ENCODE measurements around the gene DNAH7. TPM values are rescaled to one million over a fixed set of nuclear protein-coding genes. Genes with fewer than 3 reads are reported as not detected.
"Not testable (repeated sequence)": the region's sequence is repeated elsewhere in the genome, so short reads cannot be mapped to it uniquely, and the experiment has no call there.

DNAH7 gene
- total RNA-seq = 2.5 TPM

- DNase-seq (ENCODE audit: low spot score) (peak; percentile 95), ATAC-seq (peak; percentile 98)
- intact Hi-C loops (cut with DNase I) = no loop called here
These were observed at the start of gene DNAH7 for GRCh38 chr2:196068271-196069209. Gene DNAH7 (minus strand): TSS chr2:196068837. CDS start chr2:196068711, 126 bp downstream.

- ATAC-seq (no peak), DNase-seq (ENCODE audit: low spot score) (no peak)
- intact Hi-C loops (cut with DNase I) = no loop called here
These were observed 48.6 kb upstream of the DNAH7 start for GRCh38 chr2:196117214-196117705.

- DNase-seq (ENCODE audit: low spot score) (no peak), ATAC-seq (peak; percentile 84)
- intact Hi-C loops (cut with DNase I) = no loop called here
These were observed 44.7 kb upstream of the DNAH7 start for GRCh38 chr2:196113061-196113974.

GRCh38 chr2:196112418-196113034 is 43.9 kb upstream of the DNAH7 start:
- ATAC-seq (peak; percentile 46), DNase-seq (ENCODE audit: low spot score) (no peak)
- intact Hi-C loops (cut with DNase I) = no loop called here

GRCh38 chr2:196108604-196109003 is 40.0 kb upstream of the DNAH7 start:
- no peak for DNase-seq (ENCODE audit: low spot score)
- no peak for ATAC-seq
- intact Hi-C loops (cut with DNase I) = no loop called here

GRCh38 chr2:196105951-196106350 is 37.3 kb upstream of the DNAH7 start:
- no peak for DNase-seq (ENCODE audit: low spot score)
- intact Hi-C loops (cut with DNase I) = no loop called here
- ATAC-seq = no peak

- intact Hi-C loops (cut with DNase I) = no loop called here
- ATAC-seq (no peak), DNase-seq (ENCODE audit: low spot score) (no peak)
These were observed 35.4 kb upstream of the DNAH7 start for GRCh38 chr2:196104066-196104465.

- no peak for ATAC-seq
- intact Hi-C loops (cut with DNase I) = no loop called here
- no peak for DNase-seq (ENCODE audit: low spot score)
These were observed 35.0 kb upstream of the DNAH7 start for GRCh38 chr2:196103626-196104025.

GRCh38 chr2:196101325-196101991 is 32.8 kb upstream of the DNAH7 start:
- intact Hi-C loops (cut with DNase I) = no loop called here
- no peak for DNase-seq (ENCODE audit: low spot score)
- ATAC-seq = peak; percentile 83

- intact Hi-C loops (cut with DNase I) = no loop called here
- no peak for DNase-seq (ENCODE audit: low spot score)
- no peak for ATAC-seq
These were observed 31.3 kb upstream of the DNAH7 start for GRCh38 chr2:196099916-196100315.

GRCh38 chr2:196097864-196098660 is 29.4 kb upstream of the DNAH7 start:
- no peak for ATAC-seq
- intact Hi-C loops (cut with DNase I) = no loop called here
- DNase-seq (ENCODE audit: low spot score) = no peak

GRCh38 chr2:196096982-196097745 is 28.5 kb upstream of the DNAH7 start:
- intact Hi-C loops (cut with DNase I) = no loop called here
- DNase-seq (ENCODE audit: low spot score) (no peak), ATAC-seq (no peak)

- DNase-seq (ENCODE audit: low spot score) = no peak
- intact Hi-C loops (cut with DNase I) = no loop called here
- no peak for ATAC-seq
These were observed 27.6 kb upstream of the DNAH7 start for GRCh38 chr2:196096264-196096663.

- intact Hi-C loops (cut with DNase I); DNase-seq (ENCODE audit: low spot score); ATAC-seq: not testable (repeated sequence)
These were observed 20.8 kb upstream of the DNAH7 start for GRCh38 chr2:196089448-196089847.

- intact Hi-C loops (cut with DNase I) = no loop called here
- no peak for DNase-seq (ENCODE audit: low spot score)
- ATAC-seq = no peak
These were observed 19.6 kb upstream of the DNAH7 start for GRCh38 chr2:196088203-196088602.

GRCh38 chr2:196086517-196087368 is 18.1 kb upstream of the DNAH7 start:
- no peak for DNase-seq (ENCODE audit: low spot score)
- no peak for ATAC-seq
- intact Hi-C loops (cut with DNase I) = no loop called here

All from sciatic nerve (tissue), 2 donors.